Amniotic stem cell (primary cell): ENCODE measurements around the gene ZNF487.

Experiments used
- DNase-seq: peaks from one replicate; lab custom pipeline; 2025; lab: John Stamatoyannopoulos, UW

Gene ZNF487

GRCh38 chr10:43524434-43525247 lies 87.7 kb downstream of the ZNF487 start:
- DNase-seq: no peak
